Dermis microvascular lymphatic vessel endothelial cell (primary cell): ENCODE data around the gene ATP8B3. TPM values are rescaled to one million over a fixed set of nuclear protein-coding genes. Genes with fewer than 3 reads are reported as not detected.
A peak's percentile ranks its signal among the peaks of the same experiment; 100 is the strongest.
"Not testable (repeated sequence)": the region's sequence is repeated elsewhere in the genome, so short reads cannot be mapped to it uniquely, and the experiment has no call there.

Source experiments
- DNase-seq, 2 donors: peaks; one replicate each; pipeline versions ENCODE4 v3.0.0 to v3.0.0-alpha.2; 2010; ENCODE audit warnings: low read depth in 2 of 2
- total RNA-seq: library from RNA; depleted of rRNA; stranded (reverse); fragments of >200 nt; gene quantifications from 2 replicates; pipeline ENCODE4 v1.2.1, GENCODE V29; 2014

Gene ATP8B3
- total RNA-seq, 1 donor from 2014 or later: 0.90 TPM

DNA sequence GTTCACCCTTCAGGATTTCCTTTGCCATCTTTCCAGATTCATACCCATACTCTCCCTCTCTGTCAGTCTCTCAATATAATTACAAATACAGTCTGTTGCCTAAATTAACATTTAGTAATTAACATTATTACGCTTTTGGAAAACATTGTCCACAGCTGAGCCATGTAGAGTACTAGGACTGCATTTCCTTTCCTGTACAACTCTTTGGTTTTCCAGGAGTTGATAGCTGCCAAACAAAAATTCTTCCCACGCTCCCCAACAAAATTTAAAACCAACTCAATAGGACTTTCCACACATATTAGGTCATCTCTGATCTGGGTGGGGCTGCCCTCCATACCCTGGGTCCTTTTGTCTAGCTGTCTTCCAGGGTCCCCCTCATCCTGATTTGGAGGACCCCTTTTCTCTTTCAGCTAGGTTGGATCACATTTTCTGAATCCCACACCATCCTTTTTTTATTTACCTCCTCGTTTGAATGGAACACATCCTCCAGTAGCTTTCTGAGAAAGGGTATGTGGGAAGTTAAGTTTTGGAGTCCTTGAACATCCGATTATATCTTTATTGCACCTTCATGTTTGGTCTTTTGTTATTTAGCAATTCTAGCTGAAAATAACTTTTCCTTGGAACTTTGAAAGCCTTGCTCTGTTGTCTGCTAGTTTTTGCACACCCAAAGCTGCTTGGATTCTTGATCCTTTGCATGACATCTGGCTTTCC, 41.1 kb downstream of the ATP8B3 start:
- no peak for DNase-seq

GRCh38 chr19:1769645-1769985, 42.5 kb downstream of the ATP8B3 start:
- no peak for DNase-seq

DNA sequence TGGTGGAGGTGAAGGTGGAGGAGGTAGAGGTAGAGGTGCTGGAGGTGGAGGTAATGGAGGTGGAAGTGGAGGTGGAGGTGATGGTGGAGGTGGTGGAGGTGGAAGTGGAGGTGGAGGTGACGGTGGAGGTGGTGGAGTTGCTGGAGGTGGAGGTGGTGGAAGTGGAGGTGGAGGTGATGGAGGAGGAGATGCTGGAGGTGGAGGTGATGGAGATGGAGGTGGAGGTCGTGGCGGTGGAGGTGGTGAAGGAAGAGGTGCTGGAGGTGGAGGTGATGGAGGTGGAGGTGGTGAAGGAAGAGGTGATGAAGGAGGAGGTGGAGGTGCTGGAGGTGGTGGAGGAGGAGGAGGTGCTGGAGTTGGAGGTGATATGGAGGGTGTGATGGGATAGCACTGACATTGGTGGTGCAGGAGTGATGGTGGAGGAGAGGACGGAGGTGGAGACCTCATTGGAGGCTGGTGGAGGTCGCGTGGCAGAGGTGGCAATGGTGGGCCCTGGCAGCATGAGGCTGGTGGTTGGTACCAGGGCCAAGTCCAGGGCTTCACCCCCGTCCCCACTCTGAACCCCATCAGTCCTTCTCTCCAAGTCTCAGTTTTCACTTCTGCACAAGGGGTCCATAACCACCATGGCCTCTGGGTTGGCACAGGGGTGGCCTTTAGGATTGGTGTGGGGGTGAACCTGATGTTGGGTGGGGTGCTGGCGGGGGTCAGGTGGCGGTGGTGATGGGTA, 43.0 kb downstream of the ATP8B3 start:
- no peak for DNase-seq

DNA sequence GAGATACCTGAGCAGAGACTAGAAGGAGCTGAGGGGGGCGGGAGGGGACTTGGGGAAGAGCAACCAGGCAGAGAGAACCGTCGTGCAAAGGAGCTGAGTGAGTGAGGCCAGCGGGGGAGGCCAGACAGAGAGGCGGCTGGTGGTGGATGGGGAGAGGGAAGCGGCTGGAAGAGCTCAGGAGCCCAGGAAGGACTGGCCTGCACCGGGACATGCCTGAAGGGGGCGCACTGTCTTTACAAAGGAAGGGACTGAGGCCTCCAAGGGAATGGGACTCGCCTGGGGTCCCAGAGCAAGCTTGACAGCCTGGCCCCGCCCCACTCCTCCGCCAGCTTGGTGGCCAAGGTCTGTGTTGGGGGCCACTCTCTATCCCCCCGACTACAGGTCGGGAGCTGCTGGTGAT, 43.8 kb downstream of the ATP8B3 start:
- peak in 1 of 2 donors; percentile 29 for DNase-seq

DNA sequence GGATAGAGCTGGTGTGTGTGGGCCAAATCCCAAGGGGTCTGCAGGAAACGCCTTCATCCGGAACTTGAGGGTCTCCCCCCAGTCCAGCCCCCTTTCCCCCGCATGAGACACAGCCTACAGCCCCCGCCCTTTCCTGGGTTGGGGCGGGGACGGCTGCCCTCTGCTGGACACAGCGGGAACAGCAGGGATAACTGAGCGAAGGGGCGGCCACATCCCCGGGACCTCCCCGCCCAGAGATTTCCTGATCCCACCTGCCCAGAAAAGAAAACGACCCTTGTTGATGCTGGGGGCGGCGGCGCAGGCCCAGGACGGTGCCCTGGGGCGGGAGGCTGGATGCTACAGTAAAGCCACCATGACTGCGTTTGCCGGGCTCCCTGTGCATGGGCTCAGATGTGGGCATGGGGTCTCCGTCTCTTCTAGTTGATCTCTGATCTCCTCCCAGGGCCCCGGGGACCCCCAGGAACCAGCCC, 44.6 kb downstream of the ATP8B3 start:
- peak in 1 of 2 donors; percentile 22 for DNase-seq

DNA sequence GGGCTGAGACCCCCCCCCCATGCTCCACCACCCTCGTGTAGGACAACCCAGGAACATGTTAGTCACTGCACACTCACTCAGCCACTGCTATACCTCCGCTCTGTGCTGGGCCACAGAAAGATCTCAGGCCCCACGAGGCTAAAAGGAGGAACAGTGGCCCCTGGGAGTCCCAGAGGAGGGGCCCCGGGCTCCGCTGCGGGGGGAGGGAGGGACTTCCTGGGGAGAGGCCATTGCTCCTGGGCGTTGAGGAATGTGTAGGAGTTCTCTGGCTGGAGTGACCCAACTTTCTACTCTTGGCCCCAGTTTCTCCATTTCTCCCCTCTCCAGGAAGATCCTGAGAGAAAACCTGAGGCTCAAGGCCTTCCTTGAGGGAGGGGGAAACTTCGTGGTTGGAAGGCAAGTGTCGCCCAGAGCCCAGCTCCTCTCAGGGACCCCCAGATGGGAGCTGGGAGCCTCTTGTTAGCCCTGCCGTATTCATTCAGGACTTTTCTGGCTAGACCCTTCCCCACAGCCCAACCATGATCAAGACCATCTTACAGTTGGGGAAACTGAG, 45.2 kb downstream of the ATP8B3 start:
- no peak for DNase-seq

DNA sequence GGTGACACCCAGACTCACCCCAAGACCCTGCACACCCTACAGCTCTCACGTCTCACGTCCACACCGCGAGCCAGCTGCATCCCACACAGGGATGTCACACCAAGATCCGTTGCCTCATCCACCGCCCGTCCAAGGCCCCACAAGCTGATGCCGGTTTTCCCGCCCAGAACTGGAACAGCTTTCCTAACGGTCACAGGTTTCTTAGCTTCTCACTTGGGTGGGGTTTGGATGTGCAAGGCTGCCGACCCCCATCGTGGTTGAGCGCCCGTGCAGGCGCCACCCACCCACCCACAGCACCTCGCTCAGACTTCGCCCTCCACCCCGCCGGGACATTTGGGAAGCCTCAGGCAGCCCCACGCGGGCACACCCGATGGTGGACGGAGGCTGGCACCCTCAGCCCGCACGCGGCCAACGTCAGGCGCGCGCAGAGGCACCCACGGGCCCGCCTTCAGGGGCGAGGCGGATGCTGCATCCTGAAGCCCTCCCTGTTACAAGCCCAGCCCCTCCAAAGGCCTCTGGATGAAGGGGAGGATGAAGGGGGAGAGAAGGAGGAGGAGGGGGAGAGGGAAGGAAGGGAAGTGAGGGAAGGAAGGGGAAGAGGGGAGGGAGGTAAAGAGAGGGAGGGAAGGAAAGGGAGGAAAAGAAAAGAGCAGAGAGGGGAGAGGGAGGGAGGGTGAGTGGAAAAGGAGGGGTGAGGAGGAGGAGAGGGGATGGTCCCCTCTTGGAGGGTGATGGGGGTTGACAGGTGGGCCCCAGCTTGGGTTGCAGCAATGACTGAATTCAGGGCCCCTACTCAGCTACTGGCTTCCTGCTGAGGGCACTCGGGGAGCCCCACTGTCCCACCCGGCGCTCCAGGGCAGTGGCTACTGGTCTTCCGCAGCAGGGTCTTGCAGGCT, 45.9 kb downstream of the ATP8B3 start:
- DNase-seq: no peak

DNA sequence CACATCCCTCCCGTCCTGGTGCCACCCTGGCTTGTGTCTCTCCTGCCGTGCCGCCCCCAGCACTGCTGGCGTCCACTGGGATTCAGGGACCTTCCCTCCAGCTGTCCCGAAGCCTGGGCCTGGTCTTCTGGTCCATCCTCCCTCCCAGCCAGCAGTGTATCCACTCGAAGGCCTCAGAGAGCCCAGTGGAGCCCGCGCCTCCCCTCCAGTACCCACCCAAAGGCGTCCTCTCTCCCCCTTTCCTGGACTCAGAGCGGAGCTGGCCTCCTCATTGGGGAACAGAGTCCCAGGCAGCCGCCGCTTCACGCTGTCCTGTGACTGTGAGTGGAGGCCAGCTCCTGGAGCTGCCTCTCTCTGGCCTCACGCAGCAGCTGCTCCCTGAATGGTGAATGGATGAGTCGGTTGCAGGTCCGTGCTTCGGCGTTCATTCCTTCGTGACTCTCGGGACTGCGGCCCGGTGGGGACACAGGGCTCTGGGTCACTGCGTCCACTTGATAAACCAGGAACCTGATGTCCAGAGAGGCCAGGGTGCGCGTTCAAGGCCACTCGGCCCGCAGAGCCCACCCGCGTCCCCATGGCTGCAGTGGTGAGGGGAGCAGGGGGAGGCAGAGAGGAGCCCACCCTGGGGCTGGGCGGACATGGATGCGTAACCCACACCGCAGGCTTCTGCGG, 46.7 kb downstream of the ATP8B3 start:
- DNase-seq: no peak

- no peak for DNase-seq
Observed at GRCh38 chr19:1764729-1765128, 47.3 kb downstream of the ATP8B3 start.

DNA sequence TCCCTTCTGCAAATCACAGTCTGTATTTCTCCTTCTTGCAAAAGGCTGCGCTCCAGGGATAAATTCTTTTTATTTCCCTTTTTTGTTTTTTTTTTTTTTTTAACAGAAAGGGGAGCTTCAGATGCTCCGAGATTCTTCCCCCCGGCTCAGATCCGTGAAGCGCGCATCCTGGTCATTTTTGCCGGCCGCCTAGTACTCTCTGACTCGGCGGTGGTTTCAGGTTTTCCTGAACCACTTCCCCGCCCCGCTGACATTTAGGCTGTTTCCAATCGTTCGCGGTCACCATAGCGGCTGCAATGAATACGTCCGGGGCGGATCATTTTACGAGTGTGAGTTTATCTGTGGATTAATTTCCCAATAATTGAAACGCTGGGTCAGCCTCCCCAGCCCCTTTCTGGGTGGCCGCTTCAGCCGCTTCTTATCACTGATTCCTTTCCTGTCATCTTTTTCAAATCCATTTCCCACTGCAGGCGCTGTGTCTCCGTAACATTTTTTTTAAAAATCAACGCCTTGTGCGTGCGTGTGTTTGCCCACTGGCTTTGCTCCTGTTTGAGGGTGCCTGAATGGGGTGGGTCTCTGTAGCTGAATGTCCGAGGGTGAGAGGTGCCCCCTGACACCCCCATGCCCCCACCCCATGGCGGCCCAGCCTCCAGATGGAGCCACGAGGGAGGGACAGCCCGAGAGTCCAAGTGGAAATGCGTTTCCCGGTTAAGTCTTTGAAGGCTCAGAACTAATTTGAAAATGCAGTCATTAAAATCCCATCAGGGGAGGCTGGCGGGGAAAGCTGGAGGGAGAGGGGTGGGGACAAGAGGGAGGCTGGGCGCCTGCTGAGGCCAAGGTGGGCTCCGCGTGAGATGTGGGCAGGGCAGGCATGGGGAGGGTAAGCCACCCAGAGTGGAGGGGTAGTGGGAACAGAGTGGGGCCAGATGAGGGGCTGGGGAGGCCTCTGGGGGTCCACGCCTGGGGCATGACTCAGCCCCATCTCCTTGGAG, 48.1 kb downstream of the ATP8B3 start:
- DNase-seq: no peak

DNA sequence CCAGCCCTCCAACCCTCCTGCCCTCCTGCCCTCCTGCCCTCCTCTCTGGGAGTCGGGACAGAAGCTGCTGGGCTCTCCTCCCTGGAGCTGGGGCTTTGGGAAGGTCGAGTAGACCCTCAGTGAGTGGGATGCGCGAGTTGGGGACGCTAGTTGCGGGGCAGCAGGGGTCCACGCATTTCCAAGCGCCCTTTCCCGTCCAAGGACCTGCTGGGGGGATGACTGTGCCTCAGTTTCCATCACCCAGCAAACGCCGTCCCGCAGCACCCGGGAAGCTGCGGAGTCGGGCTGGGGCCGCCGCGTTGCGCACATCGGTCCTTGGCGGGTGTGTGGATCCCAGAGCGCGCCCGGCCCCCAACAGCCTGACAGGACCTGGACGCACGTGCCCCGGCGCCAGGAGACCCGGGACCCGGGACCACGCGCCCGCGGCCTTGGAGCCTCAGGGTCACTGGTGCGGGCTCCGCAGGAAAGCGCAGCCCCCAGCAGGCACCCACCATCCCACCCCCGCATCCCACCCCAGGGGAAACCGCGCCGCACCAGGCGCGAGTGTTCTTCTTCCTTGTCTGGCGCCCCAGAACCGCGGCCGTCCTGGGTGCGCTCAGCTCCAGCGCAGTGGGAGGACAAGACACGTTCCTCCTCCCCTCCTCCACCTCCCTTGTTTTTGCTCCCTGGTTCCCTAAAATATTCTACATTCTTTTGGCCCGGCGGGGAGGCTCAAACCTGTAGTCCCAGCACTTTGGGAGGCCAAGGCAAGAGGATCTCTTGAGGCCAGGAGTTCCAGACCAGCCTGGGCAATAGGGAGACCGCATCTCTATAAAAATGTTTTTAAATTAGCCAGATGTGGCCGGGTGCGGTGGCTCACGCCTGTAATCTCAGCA, 49.6 kb downstream of the ATP8B3 start:
- no peak for DNase-seq

- DNase-seq: no peak
Observed at GRCh38 chr19:1761528-1762242, 50.4 kb downstream of the ATP8B3 start.

DNA sequence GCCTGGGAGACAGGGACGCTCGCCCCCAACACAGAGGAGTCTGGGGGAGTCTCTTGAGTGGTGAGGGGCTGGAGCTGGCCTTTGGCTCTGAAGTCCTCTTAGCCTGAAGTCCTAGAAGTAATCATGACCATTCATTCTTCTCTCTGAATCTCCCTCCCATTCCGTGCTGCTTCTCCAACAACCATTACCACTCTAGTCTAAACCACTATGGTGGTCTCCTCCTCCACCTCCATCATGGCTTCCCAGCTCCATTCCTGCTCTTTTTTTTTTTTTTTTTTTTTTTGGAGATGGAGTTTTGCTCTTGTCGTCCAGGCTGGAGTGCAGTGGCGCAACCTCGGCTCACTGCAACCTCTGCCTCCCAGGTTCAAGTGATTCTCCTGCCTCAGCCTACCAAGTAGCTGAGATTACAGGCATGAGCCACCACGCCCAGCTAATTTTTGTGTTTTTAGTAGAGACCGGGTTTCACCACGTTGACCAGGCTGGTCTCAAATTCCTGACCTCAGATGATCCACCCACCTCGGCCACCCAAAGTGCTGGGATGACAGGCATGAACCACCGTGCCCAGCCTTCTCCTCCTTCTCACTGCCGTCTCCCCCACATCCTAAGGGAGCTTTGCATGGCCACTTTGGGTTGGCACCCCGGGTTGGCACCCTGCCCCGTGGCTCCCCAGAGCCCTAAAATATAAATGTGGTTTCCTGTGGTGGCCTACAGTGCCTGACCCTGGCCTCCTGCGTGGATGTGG, 51.1 kb downstream of the ATP8B3 start:
- not testable (repeated sequence) for DNase-seq

GRCh38 chr19:1760020-1760419, 52.1 kb downstream of the ATP8B3 start:
- no peak for DNase-seq

DNA sequence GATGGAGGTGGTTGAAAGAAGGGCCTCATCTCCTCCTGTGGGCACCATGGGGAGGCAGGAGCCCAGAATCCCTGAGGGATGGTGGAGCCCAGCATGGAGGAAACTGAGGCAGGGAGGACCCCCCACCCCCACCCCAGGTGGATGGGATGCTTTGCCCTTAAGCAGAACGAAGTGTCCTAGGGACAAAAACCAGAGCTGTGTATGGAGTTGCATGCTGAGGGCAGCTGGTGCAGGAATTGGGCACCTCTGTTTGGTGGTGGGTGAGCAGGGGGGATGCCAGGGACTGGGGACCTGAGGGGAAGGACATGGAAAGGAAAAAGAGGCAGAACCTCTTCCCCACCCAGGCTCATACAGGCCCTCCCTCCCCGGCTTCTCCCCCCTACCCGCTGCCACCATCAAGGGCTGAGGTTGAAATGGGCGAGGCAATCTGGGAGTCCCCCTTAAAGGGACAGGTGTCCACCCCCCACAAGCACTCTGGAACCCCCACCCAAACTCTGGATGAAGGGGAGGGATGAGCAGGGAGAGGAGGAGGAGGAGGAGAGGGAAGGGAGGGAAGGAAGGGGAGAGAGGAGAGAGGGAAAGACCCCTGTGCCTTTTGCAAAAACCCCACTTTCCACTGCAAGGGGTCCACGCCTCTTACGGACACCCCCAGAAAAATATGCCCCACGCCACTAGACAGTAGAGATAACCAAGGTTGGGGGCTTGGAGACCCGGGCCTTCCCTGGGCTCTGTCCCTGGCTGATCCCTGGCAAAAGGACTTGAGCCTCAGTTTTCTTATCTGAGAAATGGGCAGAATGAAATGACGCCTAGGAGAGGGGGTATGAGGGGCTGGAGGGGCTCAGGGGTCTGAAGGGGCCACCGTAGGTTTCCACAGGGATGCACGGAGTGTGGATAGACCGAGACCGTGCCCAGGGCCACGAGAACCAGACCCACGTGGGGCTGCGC, 52.8 kb downstream of the ATP8B3 start:
- no peak for DNase-seq

GRCh38 chr19:1758231-1758577, 53.9 kb downstream of the ATP8B3 start:
- no peak for DNase-seq
